Thyroid gland (tissue), 4 donors: ENCODE measurements around the gene CAPZA1. TPM values are rescaled to one million over a fixed set of nuclear protein-coding genes. Genes with fewer than 3 reads are reported as not detected.

ENCODE experiments used
- DNase-seq, 2 donors: peaks; one replicate each; pipeline ENCODE4 v3.0.0-alpha.2; 2019
- H3K27ac ChIP-seq, 3 donors: fragments of 200-600 bp; sonication (generic); 1 replicate in 2 of 3; 2 replicates in 1 of 3; pipeline ENCODE4 v1.5.1; 2016 to 2019; ENCODE audit warnings: mild to moderate bottlenecking in 1 of 3, moderate library complexity in 1 of 3
- H3K27me3 ChIP-seq: fragments of 200-600 bp; sonication (generic); one replicate; pipeline ENCODE4 v1.5.1; 2019
- H3K36me3 ChIP-seq, 2 donors: fragments of 200-600 bp; sonication (generic); one replicate each; pipeline ENCODE4 v1.5.1; 2016 to 2019
- H3K4me1 ChIP-seq, 2 donors: fragments of 200-600 bp; sonication (generic); one replicate each; pipeline ENCODE4 v1.5.1; 2017 to 2019
- H3K4me3 ChIP-seq, 3 donors: fragments of 200-600 bp; sonication (generic); replicated peaks in 1 of 3; 1 replicate in 2 of 3; 2 replicates in 1 of 3; pipeline ENCODE4 v1.5.1; 2016; ENCODE audit warnings: mild to moderate bottlenecking in 1 of 3
- H3K9me3 ChIP-seq: fragments of 200-600 bp; sonication (generic); one replicate; pipeline ENCODE4 v1.5.1; 2017
- CTCF ChIP-seq, 6 experiments: fragments of 200-600 bp in 3 of 6; fragments of 450-650 bp in 3 of 6; sonication (generic) in 3 of 6; IDR thresholded peaks; one replicate each; pipeline ENCODE4 v1.5.1; 2016 to 2019; ENCODE audit warnings: antibody characterized with exemption in 6 of 6, mild to moderate bottlenecking in 2 of 6, inconsistent platforms in 1 of 6, moderate library complexity in 1 of 6
- POLR2A ChIP-seq, 2 donors: fragments of 450-650 bp; IDR thresholded peaks; one replicate each; pipeline ENCODE4 v1.6.1; 2017; ENCODE audit warnings: antibody characterized with exemption in 2 of 2, mild to moderate bottlenecking in 2 of 2, moderate library complexity in 1 of 2
- WGBS, 2 donors: methylation state at CpG; one replicate each; pipeline ENCODE4 v1.1.5; 2017; 5-methylcytosine and 5-hydroxymethylcytosine counted together
- intact Hi-C: fragments of 100-400 bp; cut with DNase I; formaldehyde crosslinking; loops from one replicate; pipeline ENCODE4 v1.15.1; 2023
- total RNA-seq, 4 donors: library from RNA; depleted of rRNA; stranded (reverse); fragments of >200 nt; gene quantifications; one replicate each; pipeline ENCODE4 v1.2.3, GENCODE V29; 2016

CAPZA1 gene
- total RNA-seq, 4 donors from 2014 or later: 106 to 162 (median 130) TPM

DNA sequence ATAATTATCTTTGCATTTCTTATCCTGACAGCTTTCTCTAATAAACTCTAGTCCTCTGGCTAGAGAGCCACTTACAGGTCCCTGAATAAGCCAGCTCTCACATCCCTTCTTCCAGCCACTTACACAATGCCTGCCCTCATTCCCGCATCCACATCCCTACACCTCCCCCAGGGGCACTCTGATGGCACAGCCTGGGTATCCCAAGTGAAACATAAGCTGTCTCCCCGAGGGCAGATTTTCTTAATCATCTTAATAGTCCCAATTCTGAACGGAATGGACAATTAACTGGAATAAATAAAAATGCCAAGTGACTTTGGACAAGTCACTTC is 82.4 kb downstream of the CAPZA1 start:
- peaks cover 3 to 4% of the 10 kb centered on the region in 2 donors for H3K36me3 ChIP-seq
- H3K27me3 ChIP-seq: no peaks in the 10 kb centered on the region
- H3K9me3 ChIP-seq: no peaks in the 10 kb centered on the region
- peak overlapping the region in 2 of 3 donors; percentile 79 to 83 for H3K27ac ChIP-seq
- peaks cover 31 to 65% of the 10 kb centered on the region in 2 donors for H3K4me1 ChIP-seq
- WGBS, 2 donors: 79 to 80% methylated on average over 3 of the region's 3 CpGs
- H3K4me3 ChIP-seq: no peak overlapping the region
- no peak for DNase-seq
- intact Hi-C loops: loop anchor here (10.0 kb wide), 2 partner anchors 197 to 237 kb away; partner anchors contain the start of gene WNT2B
- TF ChIP-seq POLR2A (IDR thresholded peaks at IDR 0.05) (no peak), CTCF (IDR thresholded peaks at IDR 0.05) (no peak)

GRCh38 chr1:112702420-112703261 is 83.0 kb downstream of the CAPZA1 start:
- Histone ChIP-seq H3K4me3 (no peak overlapping the region), H3K9me3 (no peaks in the 10 kb centered on the region), H3K36me3 (peaks cover 3 to 4% of the 10 kb centered on the region in 2 donors), H3K4me1 (peaks cover 31 to 68% of the 10 kb centered on the region in 2 donors), H3K27me3 (no peaks in the 10 kb centered on the region), H3K27ac (peak overlapping the region in 2 of 3 donors; percentile 3 to 79)
- intact Hi-C loops: loop anchor here (10.0 kb wide), 2 partner anchors 198 to 238 kb away; partner anchors contain the start of gene WNT2B
- 85% methylated on average over 10 to 11 of the region's 12 CpGs for WGBS, 2 donors
- DNase-seq: no peak
- TF ChIP-seq CTCF (IDR thresholded peaks at IDR 0.05) (no peak), POLR2A (IDR thresholded peaks at IDR 0.05) (no peak)

DNA sequence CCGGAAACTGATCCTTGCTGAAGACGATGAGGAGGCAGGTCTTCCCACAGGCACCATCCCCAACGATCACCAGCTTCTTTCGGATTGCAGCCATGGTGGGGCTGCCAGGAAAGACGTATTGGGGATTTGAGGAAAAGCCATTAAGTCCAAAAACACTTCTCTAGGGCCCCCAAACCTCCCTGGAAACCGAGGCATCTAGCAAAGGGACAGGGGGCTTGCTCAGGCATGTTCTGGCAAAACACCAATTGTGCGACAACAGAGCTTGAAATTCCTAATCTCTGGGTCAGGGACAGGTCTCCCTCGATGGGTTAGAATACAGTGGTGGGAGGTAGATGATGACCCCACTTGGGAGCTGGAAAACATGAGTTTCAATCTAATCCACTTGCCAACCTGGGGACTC is 84.1 kb downstream of the CAPZA1 start:
- no peak for DNase-seq
- peaks cover 3 to 4% of the 10 kb centered on the region in 2 donors for H3K36me3 ChIP-seq
- peak overlapping the region in 2 of 3 donors; percentile 95 to 97 for H3K27ac ChIP-seq
- WGBS, 2 donors: 79 to 82% methylated on average over 8 of the region's 8 CpGs
- intact Hi-C loops: loop anchor here (10.0 kb wide), 2 partner anchors 199 to 239 kb away; partner anchors contain the start of gene WNT2B
- no peaks in the 10 kb centered on the region for H3K9me3 ChIP-seq
- H3K4me1 ChIP-seq: peaks cover 31 to 63% of the 10 kb centered on the region in 2 donors
- H3K4me3 ChIP-seq: no peak overlapping the region
- H3K27me3 ChIP-seq: no peaks in the 10 kb centered on the region
- TF ChIP-seq POLR2A (IDR thresholded peaks at IDR 0.05) (no peak), CTCF (IDR thresholded peaks at IDR 0.05) (no peak)

GRCh38 chr1:112704391-112704933 is 84.8 kb downstream of the CAPZA1 start:
- Histone ChIP-seq H3K36me3 (peaks cover 3 to 4% of the 10 kb centered on the region in 2 donors), H3K27ac (peak overlapping the region; percentile 75 to 97 (median 95)), H3K9me3 (no peaks in the 10 kb centered on the region), H3K4me3 (peak overlapping the region in 1 of 3 donors; percentile 99), H3K4me1 (peaks cover 31 to 55% of the 10 kb centered on the region in 2 donors), H3K27me3 (no peaks in the 10 kb centered on the region)
- peak in 1 of 2 donors; percentile 28 for DNase-seq
- intact Hi-C loops: loop anchor here (10.0 kb wide), 2 partner anchors 200 to 240 kb away; partner anchors contain the start of gene WNT2B
- TF ChIP-seq CTCF (IDR thresholded peaks at IDR 0.05): no peak
- TF ChIP-seq POLR2A (IDR thresholded peaks at IDR 0.05): no peak
- 39 to 46% methylated on average over 5 to 7 of the region's 7 CpGs for WGBS, 2 donors
